ENCODE results near the gene DDX39B.
"Not testable (repeated sequence)": the region's sequence is repeated elsewhere in the genome, so short reads cannot be mapped to it uniquely, and the experiment has no call there.

The DDX39B gene

DNA sequence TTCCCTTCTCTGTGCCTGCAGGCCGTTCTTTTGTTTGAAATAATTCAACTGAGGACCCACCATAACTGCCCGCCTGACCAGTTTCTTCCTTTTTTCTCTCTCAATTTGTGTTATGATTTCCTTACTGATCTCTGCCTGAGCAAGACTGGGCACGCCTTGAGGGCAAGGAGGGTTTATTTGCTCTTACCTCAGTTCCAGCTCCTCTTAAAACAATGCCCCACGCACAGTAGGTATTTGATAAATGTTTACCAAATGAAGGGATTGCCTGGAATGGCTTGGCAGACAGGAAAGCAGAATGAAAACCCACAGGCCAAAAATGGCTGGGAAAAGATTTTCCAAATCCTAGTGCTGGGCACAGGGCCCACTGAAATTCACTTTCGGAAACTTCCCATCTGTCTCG, 54.1 kb downstream of the DDX39B start:
- not testable (repeated sequence) for DNase-seq (ENCODE audit: extremely low read depth in 1 of 2, low read depth in 1 of 2)

DNA sequence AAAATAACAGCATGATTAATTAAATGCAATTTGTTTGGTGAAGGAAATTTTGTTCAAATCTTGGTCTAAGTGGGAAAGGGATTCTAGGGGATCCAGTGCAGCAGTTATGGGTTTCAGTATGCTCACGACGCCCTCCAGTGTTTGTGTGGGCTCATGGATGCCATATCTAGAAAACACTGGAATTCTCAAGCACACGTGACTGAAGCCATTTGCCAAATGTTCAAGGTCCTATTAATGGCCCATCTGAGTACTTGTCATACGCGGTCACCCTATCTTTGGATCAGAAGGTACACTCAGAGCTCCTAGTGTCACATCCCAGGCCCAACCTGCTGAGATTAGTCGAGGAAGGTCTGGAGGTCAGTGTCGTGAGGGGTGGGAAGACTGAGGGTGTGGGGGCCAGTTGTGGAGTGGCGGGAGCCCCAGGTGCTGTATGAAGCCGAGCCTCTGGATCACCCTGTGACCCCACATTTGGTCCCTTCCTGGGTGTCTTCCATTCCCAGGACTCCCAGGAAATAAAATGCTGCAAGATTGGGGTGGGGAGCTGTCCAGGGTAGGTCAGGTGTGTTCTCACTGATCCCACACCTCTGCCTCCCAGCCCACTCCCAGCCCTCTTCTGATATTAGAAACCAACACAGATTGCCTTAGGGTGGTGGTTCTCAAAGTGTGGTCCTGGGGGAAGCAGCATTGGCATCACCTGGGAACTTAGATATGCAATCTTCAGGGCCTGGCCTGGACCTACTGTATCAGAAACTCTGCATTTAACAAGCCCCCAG, 55.6 kb downstream of the DDX39B start:
- not testable (repeated sequence) for DNase-seq (ENCODE audit: extremely low read depth in 1 of 2, low read depth in 1 of 2)

DNA sequence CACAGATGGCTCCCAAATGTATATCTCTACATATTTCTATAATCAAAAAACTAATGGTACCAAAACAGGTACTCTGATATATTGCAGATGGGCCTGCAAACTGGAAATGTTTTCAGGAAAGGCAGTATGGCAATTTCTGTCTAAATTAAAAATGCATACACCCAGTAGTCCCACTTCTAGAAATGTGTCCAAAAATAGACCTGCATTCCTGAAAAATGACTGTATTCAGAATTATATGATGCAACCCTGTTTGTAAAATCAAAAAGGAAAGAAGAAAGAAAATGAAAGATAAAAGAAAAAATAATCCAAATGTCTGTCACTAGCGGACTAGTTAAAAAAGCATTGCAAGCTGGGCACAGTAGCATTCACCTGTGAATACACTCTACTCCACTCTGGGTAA, 56.7 kb downstream of the DDX39B start:
- DNase-seq (ENCODE audit: extremely low read depth in 1 of 2, low read depth in 1 of 2): no peak

DNA sequence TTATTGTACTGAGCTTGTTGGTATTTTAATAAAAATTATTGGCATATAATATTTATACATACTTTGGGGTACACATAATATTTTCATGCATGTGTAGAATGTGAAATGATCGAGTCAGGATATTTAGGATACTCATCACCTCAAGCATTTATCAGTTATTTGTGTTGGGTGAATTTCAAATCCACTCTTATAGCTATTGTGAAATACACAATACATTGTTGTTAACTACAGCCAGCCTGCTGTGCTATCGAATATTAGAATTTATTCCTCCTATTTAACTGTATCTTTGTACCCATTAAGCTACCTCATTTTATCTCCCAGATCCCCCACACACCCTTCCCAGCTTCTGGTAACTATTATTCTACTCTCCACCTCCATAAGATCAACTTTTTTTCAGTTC, 58.4 kb downstream of the DDX39B start:
- no peak for DNase-seq (ENCODE audit: extremely low read depth in 1 of 2, low read depth in 1 of 2)

DNA sequence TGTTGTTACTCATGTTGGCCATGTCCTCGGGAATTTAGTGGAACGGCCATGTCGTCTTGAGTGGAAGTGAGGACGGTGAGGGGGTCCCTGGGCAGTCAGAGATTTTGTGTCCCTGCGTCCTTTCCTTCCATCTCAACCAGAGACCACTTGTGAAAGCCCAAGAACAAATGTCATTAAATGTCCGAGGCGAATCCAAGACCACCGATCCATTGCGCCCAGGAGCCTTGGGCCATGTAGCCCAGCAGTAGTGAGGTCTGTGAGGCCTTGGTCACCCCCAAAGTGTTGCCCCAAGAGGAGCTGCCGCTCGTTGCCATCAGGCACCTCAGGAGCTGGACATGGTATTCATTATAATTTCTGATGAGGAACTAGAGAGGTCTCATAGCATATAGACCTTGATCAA, 61.2 kb downstream of the DDX39B start:
- DNase-seq (ENCODE audit: extremely low read depth in 1 of 2, low read depth in 1 of 2): no peak

Measured in activated CD8-positive, alpha-beta memory T cell treated with anti-CD3 and anti-CD28 coated beads for 1 hour (primary cell).